ENCODE results near the gene RIOX2.

- no peak for TF ChIP-seq SMAD3 (CRISPR knock-in tag; IDR thresholded peaks at IDR 0.05)
- TF ChIP-seq ZKSCAN1 (IDR thresholded peaks at IDR 0.05; ENCODE audit: low read length), result no peak
- TF ChIP-seq, protein P1, sequence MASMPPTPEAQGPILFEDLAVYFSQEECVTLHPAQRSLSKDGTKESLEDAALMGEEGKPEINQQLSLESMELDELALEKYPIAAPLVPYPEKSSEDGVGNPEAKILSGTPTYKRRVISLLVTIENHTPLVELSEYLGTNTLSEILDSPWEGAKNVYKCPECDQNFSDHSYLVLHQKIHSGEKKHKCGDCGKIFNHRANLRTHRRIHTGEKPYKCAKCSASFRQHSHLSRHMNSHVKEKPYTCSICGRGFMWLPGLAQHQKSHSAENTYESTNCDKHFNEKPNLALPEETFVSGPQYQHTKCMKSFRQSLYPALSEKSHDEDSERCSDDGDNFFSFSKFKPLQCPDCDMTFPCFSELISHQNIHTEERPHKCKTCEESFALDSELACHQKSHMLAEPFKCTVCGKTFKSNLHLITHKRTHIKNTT (CRISPR knock-in tag; IDR thresholded peaks at IDR 0.05), result no peak
- TF ChIP-seq SKI (IDR thresholded peaks at IDR 0.05; ENCODE audit: partially characterized antibody), result no peak
- no peak for TF ChIP-seq MAF1 (CRISPR knock-in tag; IDR thresholded peaks at IDR 0.05; ENCODE audit: borderline replicate concordance)
- TF ChIP-seq ASH2L (IDR thresholded peaks at IDR 0.05; ENCODE audit: insufficient read length, low read depth, low read length), result no peak
- TF ChIP-seq, protein P2, sequence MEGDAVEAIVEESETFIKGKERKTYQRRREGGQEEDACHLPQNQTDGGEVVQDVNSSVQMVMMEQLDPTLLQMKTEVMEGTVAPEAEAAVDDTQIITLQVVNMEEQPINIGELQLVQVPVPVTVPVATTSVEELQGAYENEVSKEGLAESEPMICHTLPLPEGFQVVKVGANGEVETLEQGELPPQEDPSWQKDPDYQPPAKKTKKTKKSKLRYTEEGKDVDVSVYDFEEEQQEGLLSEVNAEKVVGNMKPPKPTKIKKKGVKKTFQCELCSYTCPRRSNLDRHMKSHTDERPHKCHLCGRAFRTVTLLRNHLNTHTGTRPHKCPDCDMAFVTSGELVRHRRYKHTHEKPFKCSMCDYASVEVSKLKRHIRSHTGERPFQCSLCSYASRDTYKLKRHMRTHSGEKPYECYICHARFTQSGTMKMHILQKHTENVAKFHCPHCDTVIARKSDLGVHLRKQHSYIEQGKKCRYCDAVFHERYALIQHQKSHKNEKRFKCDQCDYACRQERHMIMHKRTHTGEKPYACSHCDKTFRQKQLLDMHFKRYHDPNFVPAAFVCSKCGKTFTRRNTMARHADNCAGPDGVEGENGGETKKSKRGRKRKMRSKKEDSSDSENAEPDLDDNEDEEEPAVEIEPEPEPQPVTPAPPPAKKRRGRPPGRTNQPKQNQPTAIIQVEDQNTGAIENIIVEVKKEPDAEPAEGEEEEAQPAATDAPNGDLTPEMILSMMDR (CRISPR knock-in tag; IDR thresholded peaks at IDR 0.05), result no peak
- no peak for TF ChIP-seq SMAD1 (CRISPR knock-in tag; IDR thresholded peaks at IDR 0.05; ENCODE audit: borderline replicate concordance, low read depth)
- TF ChIP-seq ARID4A (CRISPR knock-in tag; IDR thresholded peaks at IDR 0.05; ENCODE audit: borderline replicate concordance), result no peak
- TF ChIP-seq BHLHE40 (IDR thresholded peaks at IDR 0.05; ENCODE audit: low read length), result no peak
- no peak for TF ChIP-seq ZNF670 (CRISPR knock-in tag; IDR thresholded peaks at IDR 0.05; ENCODE audit: borderline replicate concordance)
- TF ChIP-seq TAF15 (IDR thresholded peaks at IDR 0.05; ENCODE audit: low read depth, low read length, poor library complexity, severe bottlenecking), result no peak
These were observed 11.7 kb downstream of the RIOX2 start for GRCh38 chr3:97960551-97960950.

All from HepG2 (cell line).